ENCODE measurements around the gene SETBP1.

Gene SETBP1

DNA sequence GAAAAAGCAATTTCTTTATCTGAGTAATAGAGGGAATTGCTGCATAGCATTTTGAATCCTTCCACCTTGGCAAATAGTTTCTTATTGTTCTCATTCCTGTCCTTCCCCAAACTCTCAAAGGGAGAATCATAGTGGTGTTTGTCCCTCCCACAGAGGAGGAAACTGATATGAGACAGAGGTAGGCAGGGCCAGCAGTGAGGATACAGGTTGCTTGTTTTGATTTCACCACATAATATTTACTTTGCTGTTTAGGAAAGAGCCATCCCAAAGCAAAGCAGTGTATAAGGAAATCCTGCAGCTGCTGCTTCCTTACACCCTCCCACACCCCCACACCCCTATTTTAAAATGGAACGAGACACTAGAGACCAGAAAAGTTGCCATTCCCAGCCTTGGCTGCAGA lies 195.3 kb downstream of the SETBP1 start:
- TF ChIP-seq ZXDB (tag by site-specific recombination; IDR thresholded peaks at IDR 0.05) (no peak), ZBTB7A (tag by site-specific recombination; IDR thresholded peaks at IDR 0.05; ENCODE audit: low read depth) (no peak), RBAK (tag by site-specific recombination; IDR thresholded peaks at IDR 0.05) (no peak), ZFP69B (tag by site-specific recombination; IDR thresholded peaks at IDR 0.05) (no peak), ZNF426 (tag by site-specific recombination; IDR thresholded peaks at IDR 0.05) (no peak), ZNF423 (tag by site-specific recombination; IDR thresholded peaks at IDR 0.05) (no peak), GFI1B (tag by site-specific recombination; IDR thresholded peaks at IDR 0.05) (no peak), ZNF221 (tag by site-specific recombination; IDR thresholded peaks at IDR 0.05; ENCODE audit: borderline replicate concordance) (no peak), GLI4 (tag by site-specific recombination; IDR thresholded peaks at IDR 0.05) (no peak), ZNF596 (tag by site-specific recombination; IDR thresholded peaks at IDR 0.05) (no peak), ZNF777 (tag by site-specific recombination; IDR thresholded peaks at IDR 0.05; ENCODE audit: borderline replicate concordance) (no peak), ZSCAN23 (tag by site-specific recombination; IDR thresholded peaks at IDR 0.05) (no peak), ZNF677 (tag by site-specific recombination; IDR thresholded peaks at IDR 0.05) (no peak), ZNF174 (tag by site-specific recombination; IDR thresholded peaks at IDR 0.05) (no peak), ZNF560 (tag by site-specific recombination; IDR thresholded peaks at IDR 0.05; ENCODE audit: borderline replicate concordance) (no peak), OVOL3 (tag by site-specific recombination; IDR thresholded peaks at IDR 0.05) (no peak)
- TF ChIP-seq, protein P1, sequence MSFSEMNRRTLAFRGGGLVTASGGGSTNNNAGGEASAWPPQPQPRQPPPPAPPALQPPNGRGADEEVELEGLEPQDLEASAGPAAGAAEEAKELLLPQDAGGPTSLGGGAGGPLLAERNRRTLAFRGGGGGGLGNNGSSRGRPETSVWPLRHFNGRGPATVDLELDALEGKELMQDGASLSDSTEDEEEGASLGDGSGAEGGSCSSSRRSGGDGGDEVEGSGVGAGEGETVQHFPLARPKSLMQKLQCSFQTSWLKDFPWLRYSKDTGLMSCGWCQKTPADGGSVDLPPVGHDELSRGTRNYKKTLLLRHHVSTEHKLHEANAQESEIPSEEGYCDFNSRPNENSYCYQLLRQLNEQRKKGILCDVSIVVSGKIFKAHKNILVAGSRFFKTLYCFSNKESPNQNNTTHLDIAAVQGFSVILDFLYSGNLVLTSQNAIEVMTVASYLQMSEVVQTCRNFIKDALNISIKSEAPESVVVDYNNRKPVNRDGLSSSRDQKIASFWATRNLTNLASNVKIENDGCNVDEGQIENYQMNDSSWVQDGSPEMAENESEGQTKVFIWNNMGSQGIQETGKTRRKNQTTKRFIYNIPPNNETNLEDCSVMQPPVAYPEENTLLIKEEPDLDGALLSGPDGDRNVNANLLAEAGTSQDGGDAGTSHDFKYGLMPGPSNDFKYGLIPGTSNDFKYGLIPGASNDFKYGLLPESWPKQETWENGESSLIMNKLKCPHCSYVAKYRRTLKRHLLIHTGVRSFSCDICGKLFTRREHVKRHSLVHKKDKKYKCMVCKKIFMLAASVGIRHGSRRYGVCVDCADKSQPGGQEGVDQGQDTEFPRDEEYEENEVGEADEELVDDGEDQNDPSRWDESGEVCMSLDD (tag by site-specific recombination; IDR thresholded peaks at IDR 0.05) = no peak
- H3K36me3 ChIP-seq (ENCODE audit: control insufficient read depth in 2 of 2, insufficient read depth in 1 of 2, low read length in 2 of 2) = no peaks in the 10 kb centered on the region
- ChIA-PET POLR2A (no interaction called here), CTCF (no interaction called here)
- H3K4me3 ChIP-seq (ENCODE audit: low read depth, low read length) = no peak overlapping the region
- H3K27ac ChIP-seq (ENCODE audit: extremely low read depth, low read depth, low read length) = no peak overlapping the region
- no peaks in the 10 kb centered on the region for H3K4me1 ChIP-seq (ENCODE audit: control insufficient read depth, insufficient read depth, low read length)
- H3K9me3 ChIP-seq (ENCODE audit: control insufficient read depth, insufficient read depth, low read depth, low read length) = no peaks in the 10 kb centered on the region

DNA sequence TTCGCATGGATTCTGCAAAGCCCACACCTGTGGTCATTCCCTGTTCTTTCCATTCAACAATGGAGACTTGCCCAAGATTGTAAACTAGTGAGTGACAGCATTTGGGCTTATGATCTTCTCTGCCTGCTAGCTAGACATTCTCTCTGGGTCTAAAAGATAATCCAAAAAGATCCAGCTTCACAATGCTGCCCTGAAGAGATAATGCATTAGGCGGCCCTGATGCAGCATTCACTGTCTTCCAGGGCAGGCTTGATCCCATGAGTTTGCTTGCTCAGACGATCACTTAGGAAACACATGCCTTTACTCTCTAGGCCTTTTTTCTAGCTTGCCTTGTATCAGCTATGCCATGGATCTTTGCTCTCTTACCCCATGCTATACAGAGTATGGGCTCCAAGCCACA lies 196.1 kb downstream of the SETBP1 start:
- no peaks in the 10 kb centered on the region for H3K4me1 ChIP-seq (ENCODE audit: control insufficient read depth, insufficient read depth, low read length)
- CTCF ChIA-PET = no interaction called here
- H3K9me3 ChIP-seq (ENCODE audit: control insufficient read depth, insufficient read depth, low read depth, low read length) = no peaks in the 10 kb centered on the region
- H3K27ac ChIP-seq (ENCODE audit: extremely low read depth, low read depth, low read length) = no peak overlapping the region
- H3K36me3 ChIP-seq (ENCODE audit: control insufficient read depth in 2 of 2, insufficient read depth in 1 of 2, low read length in 2 of 2) = no peaks in the 10 kb centered on the region
- no peak overlapping the region for H3K4me3 ChIP-seq (ENCODE audit: low read depth, low read length)
- POLR2A ChIA-PET = no interaction called here
- no peak for TF ChIP-seq ZNF514 (tag by site-specific recombination; IDR thresholded peaks at IDR 0.05)
- no peak for TF ChIP-seq KLF10 (tag by site-specific recombination; IDR thresholded peaks at IDR 0.05)
- TF ChIP-seq, protein P2, sequence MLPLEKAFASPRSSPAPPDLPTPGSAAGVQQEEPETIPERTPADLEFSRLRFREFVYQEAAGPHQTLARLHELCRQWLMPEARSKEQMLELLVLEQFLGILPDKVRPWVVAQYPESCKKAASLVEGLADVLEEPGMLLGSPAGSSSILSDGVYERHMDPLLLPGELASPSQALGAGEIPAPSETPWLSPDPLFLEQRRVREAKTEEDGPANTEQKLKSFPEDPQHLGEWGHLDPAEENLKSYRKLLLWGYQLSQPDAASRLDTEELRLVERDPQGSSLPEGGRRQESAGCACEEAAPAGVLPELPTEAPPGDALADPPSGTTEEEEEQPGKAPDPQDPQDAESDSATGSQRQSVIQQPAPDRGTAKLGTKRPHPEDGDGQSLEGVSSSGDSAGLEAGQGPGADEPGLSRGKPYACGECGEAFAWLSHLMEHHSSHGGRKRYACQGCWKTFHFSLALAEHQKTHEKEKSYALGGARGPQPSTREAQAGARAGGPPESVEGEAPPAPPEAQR (tag by site-specific recombination; IDR thresholded peaks at IDR 0.05) = no peak
- TF ChIP-seq ZNF549 (tag by site-specific recombination; IDR thresholded peaks at IDR 0.05) = no peak
- TF ChIP-seq FEZF1 (tag by site-specific recombination; IDR thresholded peaks at IDR 0.05) = no peak
- TF ChIP-seq, protein P3, sequence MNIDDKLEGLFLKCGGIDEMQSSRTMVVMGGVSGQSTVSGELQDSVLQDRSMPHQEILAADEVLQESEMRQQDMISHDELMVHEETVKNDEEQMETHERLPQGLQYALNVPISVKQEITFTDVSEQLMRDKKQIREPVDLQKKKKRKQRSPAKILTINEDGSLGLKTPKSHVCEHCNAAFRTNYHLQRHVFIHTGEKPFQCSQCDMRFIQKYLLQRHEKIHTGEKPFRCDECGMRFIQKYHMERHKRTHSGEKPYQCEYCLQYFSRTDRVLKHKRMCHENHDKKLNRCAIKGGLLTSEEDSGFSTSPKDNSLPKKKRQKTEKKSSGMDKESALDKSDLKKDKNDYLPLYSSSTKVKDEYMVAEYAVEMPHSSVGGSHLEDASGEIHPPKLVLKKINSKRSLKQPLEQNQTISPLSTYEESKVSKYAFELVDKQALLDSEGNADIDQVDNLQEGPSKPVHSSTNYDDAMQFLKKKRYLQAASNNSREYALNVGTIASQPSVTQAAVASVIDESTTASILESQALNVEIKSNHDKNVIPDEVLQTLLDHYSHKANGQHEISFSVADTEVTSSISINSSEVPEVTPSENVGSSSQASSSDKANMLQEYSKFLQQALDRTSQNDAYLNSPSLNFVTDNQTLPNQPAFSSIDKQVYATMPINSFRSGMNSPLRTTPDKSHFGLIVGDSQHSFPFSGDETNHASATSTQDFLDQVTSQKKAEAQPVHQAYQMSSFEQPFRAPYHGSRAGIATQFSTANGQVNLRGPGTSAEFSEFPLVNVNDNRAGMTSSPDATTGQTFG (tag by site-specific recombination; IDR thresholded peaks at IDR 0.05; ENCODE audit: borderline replicate concordance) = no peak
- TF ChIP-seq, protein P4, sequence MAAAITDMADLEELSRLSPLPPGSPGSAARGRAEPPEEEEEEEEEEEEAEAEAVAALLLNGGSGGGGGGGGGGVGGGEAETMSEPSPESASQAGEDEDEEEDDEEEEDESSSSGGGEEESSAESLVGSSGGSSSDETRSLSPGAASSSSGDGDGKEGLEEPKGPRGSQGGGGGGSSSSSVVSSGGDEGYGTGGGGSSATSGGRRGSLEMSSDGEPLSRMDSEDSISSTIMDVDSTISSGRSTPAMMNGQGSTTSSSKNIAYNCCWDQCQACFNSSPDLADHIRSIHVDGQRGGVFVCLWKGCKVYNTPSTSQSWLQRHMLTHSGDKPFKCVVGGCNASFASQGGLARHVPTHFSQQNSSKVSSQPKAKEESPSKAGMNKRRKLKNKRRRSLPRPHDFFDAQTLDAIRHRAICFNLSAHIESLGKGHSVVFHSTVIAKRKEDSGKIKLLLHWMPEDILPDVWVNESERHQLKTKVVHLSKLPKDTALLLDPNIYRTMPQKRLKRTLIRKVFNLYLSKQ (tag by site-specific recombination; IDR thresholded peaks at IDR 0.05; ENCODE audit: borderline replicate concordance) = no peak
- no peak for TF ChIP-seq ZNF596 (tag by site-specific recombination; IDR thresholded peaks at IDR 0.05)
- no peak for TF ChIP-seq ZBTB21 (tag by site-specific recombination; IDR thresholded peaks at IDR 0.05)
- TF ChIP-seq ZFP41 (tag by site-specific recombination; IDR thresholded peaks at IDR 0.05; ENCODE audit: borderline replicate concordance) = no peak
- TF ChIP-seq, protein P5, sequence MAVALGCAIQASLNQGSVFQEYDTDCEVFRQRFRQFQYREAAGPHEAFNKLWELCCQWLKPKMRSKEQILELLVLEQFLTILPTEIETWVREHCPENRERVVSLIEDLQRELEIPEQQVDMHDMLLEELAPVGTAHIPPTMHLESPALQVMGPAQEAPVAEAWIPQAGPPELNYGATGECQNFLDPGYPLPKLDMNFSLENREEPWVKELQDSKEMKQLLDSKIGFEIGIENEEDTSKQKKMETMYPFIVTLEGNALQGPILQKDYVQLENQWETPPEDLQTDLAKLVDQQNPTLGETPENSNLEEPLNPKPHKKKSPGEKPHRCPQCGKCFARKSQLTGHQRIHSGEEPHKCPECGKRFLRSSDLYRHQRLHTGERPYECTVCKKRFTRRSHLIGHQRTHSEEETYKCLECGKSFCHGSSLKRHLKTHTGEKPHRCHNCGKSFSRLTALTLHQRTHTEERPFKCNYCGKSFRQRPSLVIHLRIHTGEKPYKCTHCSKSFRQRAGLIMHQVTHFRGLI (tag by site-specific recombination; IDR thresholded peaks at IDR 0.05) = no peak
- no peak for TF ChIP-seq ZNF664 (tag by site-specific recombination; IDR thresholded peaks at IDR 0.05)
